Fibroblast of skin of right biceps (primary cell): ENCODE results near the gene PRKG1.

ENCODE experiments used
- DNase-seq: peaks from one replicate; pipeline ENCODE4 v3.0.0-alpha.2; 2013

The PRKG1 gene

GRCh38 chr10:51074238-51075028 lies at the start of gene PRKG1:
TSS of gene PRKG1 (plus strand) at chr10:51074487.
- peak; percentile 82 for DNase-seq

GRCh38 chr10:51028420-51028819 lies 45.9 kb upstream of the PRKG1 start:
- DNase-seq, result no peak

GRCh38 chr10:51029172-51029641 lies 45.1 kb upstream of the PRKG1 start:
- peak; percentile 74 for DNase-seq

GRCh38 chr10:51030480-51030879 lies 43.8 kb upstream of the PRKG1 start:
- DNase-seq, result peak; percentile 45

DNA sequence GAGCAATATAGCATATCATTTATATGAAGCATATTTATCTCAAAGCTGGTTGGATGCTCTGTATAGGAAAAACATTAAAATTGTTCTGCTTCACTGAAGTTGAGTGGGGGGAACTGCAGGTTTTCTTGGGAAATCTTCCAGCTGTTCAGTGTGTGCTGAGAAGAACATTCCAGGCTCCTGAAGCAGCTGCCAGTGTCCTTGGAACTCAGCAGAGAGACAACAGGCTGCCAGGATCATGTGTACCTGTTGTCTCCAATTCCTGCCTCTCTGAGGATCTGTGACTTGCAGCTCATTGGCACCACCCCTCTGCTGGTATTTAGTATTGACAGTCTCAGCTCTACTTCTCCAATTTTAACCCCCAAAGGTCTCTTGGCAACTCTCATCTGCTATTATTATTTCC lies 42.3 kb upstream of the PRKG1 start:
- no peak for DNase-seq

- DNase-seq, result no peak
These were observed 39.5 kb upstream of the PRKG1 start for GRCh38 chr10:51034769-51035168.

DNA sequence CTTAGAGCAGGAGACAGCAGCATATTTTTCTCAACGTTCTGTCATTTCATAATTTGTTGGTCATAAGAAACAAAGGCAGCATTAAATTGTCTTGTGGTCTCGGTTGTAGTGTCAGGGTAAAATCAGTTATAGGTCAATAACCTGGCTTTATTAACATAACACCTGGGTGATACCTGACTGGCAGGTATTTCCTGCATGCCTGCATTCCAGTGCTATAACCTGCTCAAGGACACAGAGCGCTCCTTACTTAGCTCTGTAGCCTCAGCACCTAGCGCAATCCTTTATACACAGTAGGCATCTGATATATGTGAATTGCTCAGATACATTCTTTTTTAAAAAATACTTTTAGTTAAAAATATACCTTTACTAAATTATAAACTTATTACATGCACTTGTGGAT lies 38.9 kb upstream of the PRKG1 start:
- DNase-seq, result no peak

- DNase-seq, result no peak
These were observed 28.4 kb upstream of the PRKG1 start for GRCh38 chr10:51045871-51046270.

DNA sequence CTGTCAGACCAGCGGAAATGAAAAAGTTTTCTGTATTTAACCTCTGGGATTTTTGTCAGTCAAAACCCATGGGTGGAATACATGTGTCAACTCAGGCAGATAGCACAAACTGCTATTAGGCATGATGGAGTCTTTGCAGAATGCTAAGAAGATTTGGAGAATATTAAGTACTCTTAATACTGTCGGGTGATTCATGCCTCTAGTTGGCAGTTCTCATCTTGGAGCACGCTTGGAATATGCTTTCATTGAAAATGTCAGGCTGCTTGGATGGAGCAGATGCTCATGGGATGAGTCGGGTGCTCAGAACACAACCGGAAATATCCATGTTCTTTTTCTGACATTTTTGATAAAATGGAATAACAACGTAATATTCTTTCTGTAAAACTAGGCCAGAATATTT lies 27.6 kb upstream of the PRKG1 start:
- DNase-seq, result peak; percentile 15

DNA sequence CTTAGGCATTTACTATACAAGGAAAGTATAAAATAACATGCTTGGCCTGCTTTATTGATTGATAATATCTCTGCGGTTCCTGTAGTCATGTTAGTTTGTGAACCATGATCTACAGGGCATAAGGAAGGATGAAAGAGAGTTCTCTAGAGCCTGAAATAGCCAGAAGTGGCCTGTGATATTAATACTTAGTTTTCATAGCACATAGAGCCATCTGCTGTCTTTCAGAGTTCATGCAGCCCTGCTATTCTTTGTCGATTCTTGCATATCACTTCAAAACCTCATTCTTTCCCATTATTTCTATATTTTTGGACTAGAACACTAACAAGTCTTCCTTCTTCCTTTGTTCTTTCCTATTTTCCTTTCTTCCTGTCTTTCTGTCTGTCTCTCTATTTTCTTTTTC lies 26.4 kb upstream of the PRKG1 start:
- DNase-seq, result no peak

- no peak for DNase-seq
These were observed 25.5 kb upstream of the PRKG1 start for GRCh38 chr10:51048792-51049191.

DNA sequence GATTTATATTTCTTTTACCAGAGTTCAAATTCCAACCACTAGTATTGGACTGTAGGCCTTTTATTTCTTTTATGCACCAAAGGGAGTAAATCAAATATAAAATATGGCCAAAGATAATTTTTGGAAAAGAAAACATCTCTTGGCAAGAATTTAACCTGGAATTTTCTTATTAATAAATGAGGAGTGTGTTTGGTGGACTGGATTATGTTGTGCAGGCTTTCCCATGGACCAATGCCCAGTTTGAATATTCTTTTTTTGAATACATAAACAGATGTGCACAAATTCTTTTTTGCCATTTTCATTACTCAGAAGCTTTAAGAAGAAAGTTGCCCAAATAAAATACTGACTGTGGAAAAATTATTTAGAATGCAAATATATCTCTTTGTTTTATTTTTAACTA lies 22.1 kb upstream of the PRKG1 start:
- no peak for DNase-seq

DNA sequence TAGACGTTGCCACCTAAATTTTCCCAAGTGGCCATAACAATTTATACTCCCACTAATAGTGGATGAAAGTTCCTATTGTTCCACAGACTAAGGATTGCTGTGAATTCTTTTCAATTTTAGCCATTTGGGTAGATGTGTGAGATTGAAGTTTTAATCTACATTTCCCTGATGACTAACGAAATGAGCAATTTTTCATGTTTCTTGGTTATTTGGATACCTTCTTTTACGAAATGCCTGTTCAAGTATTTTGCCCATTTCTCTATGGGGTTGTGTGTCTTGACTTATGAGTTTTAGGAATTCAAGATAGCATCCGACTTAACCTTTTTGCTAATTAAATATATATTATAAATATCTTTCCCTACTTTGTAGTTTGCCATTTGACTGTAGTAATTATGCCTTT lies 16.4 kb upstream of the PRKG1 start:
- DNase-seq, result no peak

DNA sequence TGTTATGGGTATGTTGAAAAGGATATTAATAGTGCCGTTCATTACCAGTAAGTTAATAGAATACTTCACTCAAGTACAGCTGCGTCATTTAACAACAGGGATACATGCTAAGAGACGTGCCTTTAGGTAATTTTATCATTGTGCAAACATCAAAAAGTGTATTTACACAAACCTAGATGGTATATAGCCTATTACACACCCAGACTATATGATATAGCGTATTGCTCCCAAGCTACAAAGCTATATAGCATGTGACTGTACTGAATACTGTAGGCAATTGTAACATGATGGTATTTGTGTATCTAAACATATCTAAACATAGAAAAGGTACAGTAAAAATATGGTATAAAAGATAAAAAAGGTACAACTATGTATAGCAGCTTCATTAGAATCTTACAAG lies 11.1 kb upstream of the PRKG1 start:
- DNase-seq, result no peak

DNA sequence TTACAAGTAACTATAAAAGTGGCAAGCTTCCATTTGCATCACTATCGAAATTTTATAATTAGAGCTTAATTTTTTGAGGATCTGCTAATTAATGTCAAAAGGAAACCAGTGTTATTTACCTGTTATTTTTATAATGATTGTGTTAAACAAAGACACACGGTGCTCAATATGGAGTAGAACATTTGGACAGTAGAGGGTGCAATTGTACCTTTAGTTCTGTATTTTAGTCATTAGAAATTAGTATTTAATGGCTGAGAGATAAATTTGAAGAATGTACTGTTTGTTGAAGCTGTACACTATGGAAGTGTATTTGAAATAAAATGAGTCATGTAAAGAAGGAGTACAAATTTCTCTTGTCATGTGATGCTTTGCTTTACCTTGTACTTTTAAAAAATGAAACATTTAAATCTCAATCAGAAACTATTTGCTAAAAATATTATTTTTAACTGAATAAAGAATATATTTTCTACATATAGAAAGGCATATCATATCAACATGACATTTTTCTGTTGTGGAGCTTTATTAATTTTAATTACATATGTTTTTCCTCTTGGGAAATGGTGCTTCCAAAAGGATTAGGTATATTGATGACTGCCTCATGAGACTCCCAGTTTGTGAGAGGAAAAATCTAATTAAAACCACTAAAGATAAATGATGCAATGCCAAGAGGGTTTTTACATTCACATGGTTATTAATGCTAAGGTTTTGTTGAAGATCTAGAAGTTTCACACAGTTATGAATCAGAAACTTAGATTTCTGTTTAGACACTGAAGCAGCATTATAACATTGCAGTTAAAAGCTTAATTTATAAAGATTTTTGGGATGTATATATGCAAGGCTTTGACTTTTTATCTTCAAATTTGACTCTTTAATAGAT lies 10.4 kb upstream of the PRKG1 start:
- peak; percentile 59 for DNase-seq

GRCh38 chr10:51066231-51066630 lies 8.1 kb upstream of the PRKG1 start:
- DNase-seq, result no peak

DNA sequence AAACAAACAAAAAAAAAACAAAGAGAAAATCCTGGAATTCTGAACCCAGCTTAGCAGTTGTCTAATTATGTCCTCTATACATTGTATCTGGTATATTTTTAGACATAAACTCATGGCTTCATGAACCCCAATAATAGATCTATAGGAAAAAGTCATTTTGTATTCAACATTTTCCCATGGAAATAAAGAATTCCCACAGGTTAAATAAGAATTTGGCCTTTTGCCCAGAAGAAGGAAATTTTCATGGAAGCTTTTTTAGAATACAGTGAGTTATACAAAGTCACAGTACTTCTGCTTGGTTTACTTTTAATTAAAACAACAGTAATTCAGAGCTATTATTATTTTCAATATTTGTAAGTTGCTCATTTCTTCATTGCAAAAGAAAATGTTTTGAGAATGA lies 2.1 kb upstream of the PRKG1 start:
- no peak for DNase-seq

DNA sequence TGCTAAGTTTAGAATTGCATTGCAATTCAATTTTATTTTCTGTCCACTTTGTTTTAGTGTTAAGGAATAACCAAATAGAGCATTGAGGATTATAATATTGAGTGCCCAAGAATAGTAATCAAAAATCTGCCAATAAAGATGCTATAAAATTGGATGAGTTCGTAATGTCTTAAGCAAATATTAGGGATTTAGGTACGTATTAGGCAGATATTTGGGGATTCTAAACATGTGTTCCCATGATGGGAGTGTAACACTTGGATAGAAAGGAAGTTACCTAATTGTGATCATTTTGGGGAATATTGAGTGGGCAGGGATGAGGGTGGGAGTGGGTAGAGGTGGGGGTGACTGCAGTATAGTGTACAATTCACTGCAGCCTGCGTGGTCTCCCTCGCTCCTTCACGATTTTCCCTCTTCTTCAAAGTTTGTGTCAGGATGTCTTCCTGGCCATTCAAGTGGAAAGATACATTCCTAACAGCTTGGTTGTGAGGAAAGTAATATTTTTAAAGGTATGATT lies 1.3 kb upstream of the PRKG1 start:
- DNase-seq, result no peak

GRCh38 chr10:51073453-51074237 lies 642 bp upstream of the PRKG1 start:
- peak; percentile 19 for DNase-seq

- DNase-seq, result no peak
These were observed 971 bp downstream of the PRKG1 start for GRCh38 chr10:51075043-51075872.

GRCh38 chr10:51075873-51076229 lies 1.6 kb downstream of the PRKG1 start:
- no peak for DNase-seq

DNA sequence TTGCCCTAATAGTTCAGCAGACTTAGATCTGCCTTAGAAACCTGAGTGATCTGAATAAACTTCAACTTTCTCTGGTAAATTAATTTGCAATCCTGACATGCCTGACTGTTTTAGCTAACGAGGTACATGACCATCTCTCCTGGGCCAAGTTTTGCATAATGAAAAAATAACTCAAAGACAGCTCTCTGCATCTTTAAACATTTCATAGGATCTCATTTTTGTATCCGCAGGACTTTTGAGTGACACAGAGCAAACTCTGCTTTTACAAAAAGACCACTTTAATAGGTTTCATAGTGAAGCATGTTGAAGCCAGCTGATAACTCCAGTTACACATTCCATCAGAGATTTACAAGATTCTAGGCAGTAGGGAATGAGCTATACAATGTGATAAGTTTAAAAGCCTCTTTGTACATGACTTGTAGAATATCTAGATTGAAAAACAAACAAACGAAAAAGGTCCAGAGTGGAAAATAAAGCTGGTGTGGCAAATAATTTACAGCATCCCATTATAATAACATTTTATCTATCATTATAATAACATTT lies 2.1 kb downstream of the PRKG1 start:
- no peak for DNase-seq
